K562 (cell line): Measurements from ENCODE around the gene ZCCHC24. TPM values are rescaled to one million over a fixed set of nuclear protein-coding genes. Genes with fewer than 3 reads are reported as not detected.

Experiments used
- CBFB ChIP-seq: sonication (generic); formaldehyde crosslinking; IDR thresholded peaks from 2 replicates; pipeline ENCODE4 v1.4.0; 2020; ENCODE audit warnings: mild to moderate bottlenecking, missing genetic modification reagents
- KDM4B ChIP-seq, 2 experiments: fragments of 450-650 bp in 1 of 2; sonication (generic) in 1 of 2; IDR thresholded peaks; 2 replicates each; pipeline ENCODE4 v1.6.1; 2016 to 2017; ENCODE audit warnings: borderline replicate concordance in 2 of 2, antibody characterized with exemption in 1 of 2, low read depth in 1 of 2, mild to moderate bottlenecking in 1 of 2
- MYC ChIP-seq, 2 experiments: fragments of 250-450 bp in 1 of 2; sonication (Bioruptor Pico) in 1 of 2; IDR thresholded peaks; 2 replicates each; pipeline versions ENCODE4 v1.5.1 to v1.6.1; 2012 to 2021; ENCODE audit warnings: low read depth in 2 of 2, borderline replicate concordance in 1 of 2, improper control_type of control experiment in 1 of 2, low read length in 1 of 2, mild to moderate bottlenecking in 1 of 2, moderate library complexity in 1 of 2
- NCOA1 ChIP-seq: fragments of 450-650 bp; IDR thresholded peaks from 2 replicates; pipeline ENCODE4 v1.6.1; 2016; ENCODE audit warnings: low read depth
- NFIC ChIP-seq: fragments of 450-650 bp; IDR thresholded peaks from 2 replicates; pipeline ENCODE4 v1.6.1; 2017; ENCODE audit warnings: mild to moderate bottlenecking, inconsistent platforms
- RAD21 ChIP-seq, 2 experiments: fragments of 250-450 bp in 1 of 2; fragments of 450-650 bp in 1 of 2; sonication (Bioruptor Pico) in 1 of 2; formaldehyde crosslinking in 1 of 2; IDR thresholded peaks in 1 of 2; conservative IDR thresholded peaks in 1 of 2; 2 replicates each; pipeline versions ENCODE4 v1.4.0 to v1.8.0; 2020 to 2022; ENCODE audit warnings: mild to moderate bottlenecking in 2 of 2, moderate library complexity in 1 of 2
- SMC3 ChIP-seq: conservative IDR thresholded peaks from 2 replicates; pipeline ENCODE4 v1.6.1; 2011; ENCODE audit warnings: low read depth, low read length, improper control_type of control experiment; ENCODE audit not compliant: insufficient read depth
- SRSF1 ChIP-seq: fragments of 200-400 bp; formaldehyde crosslinking; IDR thresholded peaks from 2 replicates; pipeline ENCODE4 v1.6.1; 2017; ENCODE audit warnings: mild to moderate bottlenecking, low read depth, low read length, moderate library complexity
- STAG1 ChIP-seq: sonication (generic); formaldehyde crosslinking; IDR thresholded peaks from 2 replicates; pipeline ENCODE4 v1.5.0; 2020; ENCODE audit warnings: missing genetic modification reagents, borderline replicate concordance
- TCF7 ChIP-seq: sonication (generic); IDR thresholded peaks from 2 replicates; pipeline ENCODE4 v1.6.1; 2016; ENCODE audit warnings: antibody characterized with exemption, borderline replicate concordance
- TEAD1 ChIP-seq, 2 experiments: fragments of 450-650 bp in 1 of 2; sonication (generic) in 1 of 2; formaldehyde crosslinking; IDR thresholded peaks; 2 replicates each; pipeline versions ENCODE4 v1.4.0 to v1.8.0; 2020 to 2022; ENCODE audit warnings: mild to moderate bottlenecking in 2 of 2, missing genetic modification reagents in 1 of 2
- ZNF324 ChIP-seq: fragments of 250-450 bp; sonication (Bioruptor Pico); IDR thresholded peaks from 2 replicates; pipeline ENCODE4 v1.4.0; 2020; ENCODE audit warnings: mild to moderate bottlenecking
- polyA plus RNA-seq, 8 experiments: library from polyadenylated mRNA; depleted of rRNA in 4 of 8; stranded (reverse) in 5 of 8; unstranded in 3 of 8; fragments of >200 nt; fragmentation: Nextera tagmentation in 2 of 8; fragmentation: Illumina TruSeq in 1 of 8; extraction: Ambion mirVana in 2 of 8; extraction: Trizol in 1 of 8; gene quantifications; 2 replicates each; pipeline versions ENCODE4 v1.2.1 to v1.2.3, GENCODE V29; 2011 to 2014; ENCODE audit warnings: inconsistent platforms in 1 of 8, missing spikeins in 1 of 8
- total RNA-seq, 7 experiments: library from RNA; depleted of rRNA in 6 of 7; stranded (reverse); fragments of >200 nt in 6 of 7; fragmentation: Illumina TruSeq in 2 of 7; extraction: Trizol in 2 of 7; gene quantifications; 2 replicates each; pipeline versions ENCODE4 v1.2.1 to v1.2.3, GENCODE V29; 2011 to 2021; ENCODE audit warnings: low replicate concordance in 1 of 7
- TF ChIP-seq, protein P1 (sequence below), 2 experiments: IDR thresholded peaks; 2 replicates each; pipeline ENCODE4 v1.6.1; 2011; ENCODE audit warnings: borderline replicate concordance in 1 of 2, control low read depth in 1 of 2, low read depth in 1 of 2, low read length in 1 of 2, mild to moderate bottlenecking in 1 of 2, mixed read lengths in 1 of 2, moderate library complexity in 1 of 2; ENCODE audit not compliant: insufficient read depth in 1 of 2, insufficient read length in 1 of 2, poor library complexity in 1 of 2, severe bottlenecking in 1 of 2; ENCODE audit errors: extremely low read depth in 1 of 2
- TF ChIP-seq, protein P2 (sequence below): sonication (generic); formaldehyde crosslinking; IDR thresholded peaks from 2 replicates; pipeline ENCODE4 v1.8.1; 2022; ENCODE audit warnings: missing genetic modification reagents
- TF ChIP-seq, protein P3 (sequence below): sonication (generic); formaldehyde crosslinking; IDR thresholded peaks from 2 replicates; pipeline ENCODE4 v1.9.0; 2022; ENCODE audit warnings: mild to moderate bottlenecking, missing genetic modification reagents
- TF ChIP-seq, protein P4 (sequence below): fragments of 450-650 bp; formaldehyde crosslinking; IDR thresholded peaks from 2 replicates; pipeline ENCODE4 v1.4.0; 2020; ENCODE audit warnings: mild to moderate bottlenecking, mixed read lengths
- TF ChIP-seq, protein P5 (sequence below): sonication (generic); formaldehyde crosslinking; IDR thresholded peaks from 2 replicates; pipeline ENCODE4 v1.8.0; 2022; ENCODE audit warnings: mild to moderate bottlenecking, low read depth, missing genetic modification reagents

The ZCCHC24 gene
- total and polyA plus RNA-seq, 9 of the 15 experiments (the other 6 are each of a cell fraction or from before 2014, with no cell fraction given): 0.84 to 11.0 (median 4.6) TPM

DNA sequence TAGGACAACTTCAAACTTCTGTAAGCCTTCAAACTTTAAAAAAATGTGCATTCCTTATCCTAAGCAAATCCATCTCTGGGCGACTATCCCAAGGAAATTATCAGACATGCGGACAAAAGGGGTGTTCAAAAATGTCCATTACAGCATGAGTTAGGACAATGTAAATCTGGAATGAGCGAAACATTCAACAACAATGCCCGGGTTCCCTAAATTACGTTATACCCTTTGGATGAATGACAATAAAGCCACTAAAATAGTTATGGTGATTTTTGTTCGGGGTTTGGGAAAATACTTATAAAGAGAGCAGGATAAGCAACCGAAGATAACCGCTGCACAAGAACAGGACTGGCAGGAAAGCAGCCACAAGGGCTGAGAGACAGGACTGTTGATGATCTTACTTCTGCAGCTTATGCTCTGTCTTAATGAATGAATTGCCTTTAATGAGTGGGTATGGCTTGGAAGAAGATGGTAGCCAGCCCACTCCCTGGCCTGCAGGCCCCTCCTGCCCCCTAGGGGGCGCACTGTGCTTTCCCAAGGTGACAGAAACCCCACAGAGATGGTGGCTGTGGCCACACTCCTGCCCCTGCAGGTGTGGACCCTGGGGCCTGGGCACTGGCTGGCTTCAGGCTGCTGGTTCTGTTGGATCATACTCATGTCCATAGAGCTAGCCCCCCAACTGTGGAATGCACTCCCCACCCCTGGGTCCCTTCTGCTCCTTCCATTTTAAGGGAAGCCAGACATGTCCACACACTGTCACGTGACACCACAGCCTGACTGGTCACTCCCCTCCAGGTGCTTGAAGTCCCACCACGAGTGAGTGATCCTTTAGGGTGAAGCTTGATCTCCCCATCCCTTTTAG is 45.0 kb downstream of the ZCCHC24 start (continued):
- no peak for TF ChIP-seq ZNF324 (CRISPR knock-in tag)
- peak; percentile 28; the same call in 1 of the 2 replicates for TF ChIP-seq CBFB
- no peak for TF ChIP-seq NFIC
- peak in 1 of 2 experiments; percentile 43; a peak in 1 of 4 replicates for TF ChIP-seq TEAD1 (CRISPR knock-in tag; IDR thresholded peaks at IDR 0.05)
- TF ChIP-seq SRSF1: no peak
- TF ChIP-seq STAG1 (CRISPR knock-in tag): peak; percentile 34; the same call in 1 of the 2 replicates
- TF ChIP-seq, protein P1, sequence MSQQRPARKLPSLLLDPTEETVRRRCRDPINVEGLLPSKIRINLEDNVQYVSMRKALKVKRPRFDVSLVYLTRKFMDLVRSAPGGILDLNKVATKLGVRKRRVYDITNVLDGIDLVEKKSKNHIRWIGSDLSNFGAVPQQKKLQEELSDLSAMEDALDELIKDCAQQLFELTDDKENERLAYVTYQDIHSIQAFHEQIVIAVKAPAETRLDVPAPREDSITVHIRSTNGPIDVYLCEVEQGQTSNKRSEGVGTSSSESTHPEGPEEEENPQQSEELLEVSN (IDR thresholded peaks at IDR 0.05; ENCODE audit: borderline replicate concordance in 1 of 2, extremely low read depth in 1 of 2, insufficient read depth in 1 of 2, insufficient read length in 1 of 2, low read depth in 1 of 2, low read length in 1 of 2, poor library complexity in 1 of 2, severe bottlenecking in 1 of 2): peak in 1 of 2 experiments; percentile 14
- peak; percentile 55 to 88 for TF ChIP-seq RAD21 (CRISPR knock-in tag; conservative IDR thresholded peaks at IDR 0.05 in 1 of 2, IDR thresholded peaks at IDR 0.05 in 1 of 2)
- TF ChIP-seq, protein P2, sequence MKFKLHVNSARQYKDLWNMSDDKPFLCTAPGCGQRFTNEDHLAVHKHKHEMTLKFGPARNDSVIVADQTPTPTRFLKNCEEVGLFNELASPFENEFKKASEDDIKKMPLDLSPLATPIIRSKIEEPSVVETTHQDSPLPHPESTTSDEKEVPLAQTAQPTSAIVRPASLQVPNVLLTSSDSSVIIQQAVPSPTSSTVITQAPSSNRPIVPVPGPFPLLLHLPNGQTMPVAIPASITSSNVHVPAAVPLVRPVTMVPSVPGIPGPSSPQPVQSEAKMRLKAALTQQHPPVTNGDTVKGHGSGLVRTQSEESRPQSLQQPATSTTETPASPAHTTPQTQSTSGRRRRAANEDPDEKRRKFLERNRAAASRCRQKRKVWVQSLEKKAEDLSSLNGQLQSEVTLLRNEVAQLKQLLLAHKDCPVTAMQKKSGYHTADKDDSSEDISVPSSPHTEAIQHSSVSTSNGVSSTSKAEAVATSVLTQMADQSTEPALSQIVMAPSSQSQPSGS: no peak
- TF ChIP-seq, protein P3, sequence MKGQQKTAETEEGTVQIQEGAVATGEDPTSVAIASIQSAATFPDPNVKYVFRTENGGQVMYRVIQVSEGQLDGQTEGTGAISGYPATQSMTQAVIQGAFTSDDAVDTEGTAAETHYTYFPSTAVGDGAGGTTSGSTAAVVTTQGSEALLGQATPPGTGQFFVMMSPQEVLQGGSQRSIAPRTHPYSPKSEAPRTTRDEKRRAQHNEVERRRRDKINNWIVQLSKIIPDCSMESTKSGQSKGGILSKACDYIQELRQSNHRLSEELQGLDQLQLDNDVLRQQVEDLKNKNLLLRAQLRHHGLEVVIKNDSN (CRISPR knock-in tag): peak; percentile 82
- no peak for TF ChIP-seq MYC (IDR thresholded peaks at IDR 0.05; ENCODE audit: low read depth, low read length)
- TF ChIP-seq MYC (CRISPR knock-in tag; IDR thresholded peaks at IDR 0.05; ENCODE audit: borderline replicate concordance, low read depth): peak; percentile 26; the same call in 1 of the 2 replicates
- peak; percentile 58 for TF ChIP-seq SMC3
- no peak for TF ChIP-seq TCF7
- TF ChIP-seq KDM4B (IDR thresholded peaks at IDR 0.05; ENCODE audit: borderline replicate concordance in 2 of 2, low read depth in 1 of 2): no peak
- TF ChIP-seq, protein P4, sequence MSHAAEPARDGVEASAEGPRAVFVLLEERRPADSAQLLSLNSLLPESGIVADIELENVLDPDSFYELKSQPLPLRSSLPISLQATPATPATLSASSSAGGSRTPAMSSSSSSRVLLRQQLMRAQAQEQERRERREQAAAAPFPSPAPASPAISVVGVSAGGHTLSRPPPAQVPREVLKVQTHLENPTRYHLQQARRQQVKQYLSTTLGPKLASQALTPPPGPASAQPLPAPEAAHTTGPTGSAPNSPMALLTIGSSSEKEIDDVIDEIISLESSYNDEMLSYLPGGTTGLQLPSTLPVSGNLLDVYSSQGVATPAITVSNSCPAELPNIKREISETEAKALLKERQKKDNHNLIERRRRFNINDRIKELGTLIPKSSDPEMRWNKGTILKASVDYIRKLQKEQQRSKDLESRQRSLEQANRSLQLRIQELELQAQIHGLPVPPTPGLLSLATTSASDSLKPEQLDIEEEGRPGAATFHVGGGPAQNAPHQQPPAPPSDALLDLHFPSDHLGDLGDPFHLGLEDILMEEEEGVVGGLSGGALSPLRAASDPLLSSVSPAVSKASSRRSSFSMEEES: peak; percentile 87
- TF ChIP-seq, protein P5, sequence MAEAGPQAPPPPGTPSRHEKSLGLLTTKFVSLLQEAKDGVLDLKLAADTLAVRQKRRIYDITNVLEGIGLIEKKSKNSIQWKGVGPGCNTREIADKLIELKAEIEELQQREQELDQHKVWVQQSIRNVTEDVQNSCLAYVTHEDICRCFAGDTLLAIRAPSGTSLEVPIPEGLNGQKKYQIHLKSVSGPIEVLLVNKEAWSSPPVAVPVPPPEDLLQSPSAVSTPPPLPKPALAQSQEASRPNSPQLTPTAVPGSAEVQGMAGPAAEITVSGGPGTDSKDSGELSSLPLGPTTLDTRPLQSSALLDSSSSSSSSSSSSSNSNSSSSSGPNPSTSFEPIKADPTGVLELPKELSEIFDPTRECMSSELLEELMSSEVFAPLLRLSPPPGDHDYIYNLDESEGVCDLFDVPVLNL (CRISPR knock-in tag): no peak
- no peak for TF ChIP-seq NCOA1
